ENCODE results near the gene CMTM7. TPM values are rescaled to one million over a fixed set of nuclear protein-coding genes. Genes with fewer than 3 reads are reported as not detected.

Gene CMTM7
- total and polyA plus RNA-seq, 2 of the 8 experiments (the other 6 are each of a cell fraction or from before 2014, with no cell fraction given) = 33.3 to 65.8 TPM

- TF ChIP-seq SP4 (IDR thresholded peaks at IDR 0.05; ENCODE audit: low read length) (no peak), JUN (IDR thresholded peaks at IDR 0.05; ENCODE audit: low read depth, low read length) (no peak), BRCA1 (IDR thresholded peaks at IDR 0.05; ENCODE audit: low read depth, low read length) (no peak), JUND (IDR thresholded peaks at IDR 0.05; ENCODE audit: low read length) (no peak)
Measured at GRCh38 chr3:32488474-32489008, 96.9 kb downstream of the CMTM7 start (continued).
